ENCODE results near the gene EDEM3.

GRCh38 chr1:184640505-184640904 lies 114.2 kb downstream of the EDEM3 start:
- TF ChIP-seq CTCF (conservative IDR thresholded peaks at IDR 0.05; ENCODE audit: low read length) (no peak), EZH2phosphoT487 (IDR thresholded peaks at IDR 0.05; ENCODE audit: borderline replicate concordance) (no peak)

Data from Loucy (cell line).